ENCODE measurements around the gene SHBG.

The SHBG gene, protein sequence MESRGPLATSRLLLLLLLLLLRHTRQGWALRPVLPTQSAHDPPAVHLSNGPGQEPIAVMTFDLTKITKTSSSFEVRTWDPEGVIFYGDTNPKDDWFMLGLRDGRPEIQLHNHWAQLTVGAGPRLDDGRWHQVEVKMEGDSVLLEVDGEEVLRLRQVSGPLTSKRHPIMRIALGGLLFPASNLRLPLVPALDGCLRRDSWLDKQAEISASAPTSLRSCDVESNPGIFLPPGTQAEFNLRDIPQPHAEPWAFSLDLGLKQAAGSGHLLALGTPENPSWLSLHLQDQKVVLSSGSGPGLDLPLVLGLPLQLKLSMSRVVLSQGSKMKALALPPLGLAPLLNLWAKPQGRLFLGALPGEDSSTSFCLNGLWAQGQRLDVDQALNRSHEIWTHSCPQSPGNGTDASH

DNA sequence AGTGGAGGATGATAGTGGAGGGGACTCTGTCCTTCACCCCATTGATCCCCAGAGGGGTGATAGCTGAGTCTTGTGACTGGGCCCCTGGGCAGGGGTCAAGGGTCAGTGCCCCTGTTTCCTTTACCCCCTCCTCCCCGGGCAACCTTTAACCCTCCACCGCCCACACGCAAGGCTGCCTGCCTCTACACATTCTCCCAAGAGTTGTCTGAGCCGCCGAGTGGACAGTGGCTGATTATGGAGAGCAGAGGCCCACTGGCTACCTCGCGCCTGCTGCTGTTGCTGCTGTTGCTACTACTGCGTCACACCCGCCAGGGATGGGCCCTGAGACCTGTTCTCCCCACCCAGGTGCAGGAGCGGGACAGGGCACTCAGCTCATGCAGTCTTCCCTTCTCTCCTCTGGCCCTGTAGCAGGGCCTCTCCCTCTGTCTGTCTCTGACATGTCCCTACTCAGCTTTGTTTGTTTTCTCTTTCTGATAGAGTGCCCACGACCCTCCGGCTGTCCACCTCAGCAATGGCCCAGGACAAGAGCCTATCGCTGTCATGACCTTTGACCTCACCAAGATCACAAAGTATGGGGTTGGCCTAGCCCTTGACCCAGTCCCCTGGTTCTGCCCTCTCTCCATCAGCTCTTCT lies at the start of gene SHBG:
Gene SHBG (plus strand): TSS at position 197 of the 633 bp plus-strand sequence. CDS start 38 bp downstream, at position 235.
- no peak for DNase-seq (ENCODE audit: low spot score)
- TF ChIP-seq, protein P1, sequence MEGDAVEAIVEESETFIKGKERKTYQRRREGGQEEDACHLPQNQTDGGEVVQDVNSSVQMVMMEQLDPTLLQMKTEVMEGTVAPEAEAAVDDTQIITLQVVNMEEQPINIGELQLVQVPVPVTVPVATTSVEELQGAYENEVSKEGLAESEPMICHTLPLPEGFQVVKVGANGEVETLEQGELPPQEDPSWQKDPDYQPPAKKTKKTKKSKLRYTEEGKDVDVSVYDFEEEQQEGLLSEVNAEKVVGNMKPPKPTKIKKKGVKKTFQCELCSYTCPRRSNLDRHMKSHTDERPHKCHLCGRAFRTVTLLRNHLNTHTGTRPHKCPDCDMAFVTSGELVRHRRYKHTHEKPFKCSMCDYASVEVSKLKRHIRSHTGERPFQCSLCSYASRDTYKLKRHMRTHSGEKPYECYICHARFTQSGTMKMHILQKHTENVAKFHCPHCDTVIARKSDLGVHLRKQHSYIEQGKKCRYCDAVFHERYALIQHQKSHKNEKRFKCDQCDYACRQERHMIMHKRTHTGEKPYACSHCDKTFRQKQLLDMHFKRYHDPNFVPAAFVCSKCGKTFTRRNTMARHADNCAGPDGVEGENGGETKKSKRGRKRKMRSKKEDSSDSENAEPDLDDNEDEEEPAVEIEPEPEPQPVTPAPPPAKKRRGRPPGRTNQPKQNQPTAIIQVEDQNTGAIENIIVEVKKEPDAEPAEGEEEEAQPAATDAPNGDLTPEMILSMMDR (IDR thresholded peaks at IDR 0.05; ENCODE audit: extremely low read depth, missing control alignments): no peak

DNA sequence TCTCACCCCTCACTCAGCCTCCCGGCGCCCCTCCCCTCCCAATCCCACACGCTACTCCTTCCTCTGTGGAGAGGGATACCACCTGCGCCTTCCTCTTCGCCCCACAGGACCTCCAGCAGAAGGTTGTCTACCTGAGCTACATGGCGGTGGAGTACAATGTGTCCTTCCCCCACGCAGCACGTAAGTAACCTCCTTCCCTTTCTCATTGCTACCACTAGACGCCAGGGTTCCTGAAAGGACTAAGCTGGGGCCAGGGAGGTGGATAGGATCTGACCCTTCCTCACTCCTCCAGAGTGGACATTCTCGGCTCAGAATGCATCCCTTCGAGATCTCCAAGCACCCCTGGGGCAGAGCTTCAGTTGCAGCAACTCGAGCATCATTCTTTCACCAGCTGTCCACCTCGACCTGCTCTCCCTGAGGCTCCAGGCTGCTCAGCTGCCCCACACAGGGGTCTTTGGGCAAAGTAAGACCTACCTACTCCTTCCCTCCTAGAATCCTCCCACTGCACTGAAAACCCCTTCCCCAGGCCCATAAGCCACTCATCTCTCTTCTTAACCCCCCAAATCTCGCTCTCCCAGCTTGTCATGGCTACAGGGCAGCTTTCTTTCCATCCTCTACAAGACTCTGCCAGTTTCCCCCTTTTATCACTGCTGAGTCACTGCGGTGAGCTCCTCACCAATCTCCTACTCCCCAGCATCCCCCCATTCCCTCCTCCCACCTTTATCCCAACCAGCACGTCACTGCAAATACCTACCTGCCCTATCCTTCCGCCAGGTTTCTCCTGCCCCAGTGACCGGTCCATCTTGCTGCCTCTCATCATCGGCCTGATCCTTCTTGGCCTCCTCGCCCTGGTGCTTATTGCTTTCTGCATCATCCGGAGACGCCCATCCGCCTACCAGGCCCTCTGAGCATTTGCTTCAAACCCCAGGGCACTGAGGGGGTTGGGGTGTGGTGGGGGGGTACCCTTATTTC lies 49.0 kb upstream of the SHBG start:
- peak; percentile 5 for DNase-seq (ENCODE audit: low spot score)

DNA sequence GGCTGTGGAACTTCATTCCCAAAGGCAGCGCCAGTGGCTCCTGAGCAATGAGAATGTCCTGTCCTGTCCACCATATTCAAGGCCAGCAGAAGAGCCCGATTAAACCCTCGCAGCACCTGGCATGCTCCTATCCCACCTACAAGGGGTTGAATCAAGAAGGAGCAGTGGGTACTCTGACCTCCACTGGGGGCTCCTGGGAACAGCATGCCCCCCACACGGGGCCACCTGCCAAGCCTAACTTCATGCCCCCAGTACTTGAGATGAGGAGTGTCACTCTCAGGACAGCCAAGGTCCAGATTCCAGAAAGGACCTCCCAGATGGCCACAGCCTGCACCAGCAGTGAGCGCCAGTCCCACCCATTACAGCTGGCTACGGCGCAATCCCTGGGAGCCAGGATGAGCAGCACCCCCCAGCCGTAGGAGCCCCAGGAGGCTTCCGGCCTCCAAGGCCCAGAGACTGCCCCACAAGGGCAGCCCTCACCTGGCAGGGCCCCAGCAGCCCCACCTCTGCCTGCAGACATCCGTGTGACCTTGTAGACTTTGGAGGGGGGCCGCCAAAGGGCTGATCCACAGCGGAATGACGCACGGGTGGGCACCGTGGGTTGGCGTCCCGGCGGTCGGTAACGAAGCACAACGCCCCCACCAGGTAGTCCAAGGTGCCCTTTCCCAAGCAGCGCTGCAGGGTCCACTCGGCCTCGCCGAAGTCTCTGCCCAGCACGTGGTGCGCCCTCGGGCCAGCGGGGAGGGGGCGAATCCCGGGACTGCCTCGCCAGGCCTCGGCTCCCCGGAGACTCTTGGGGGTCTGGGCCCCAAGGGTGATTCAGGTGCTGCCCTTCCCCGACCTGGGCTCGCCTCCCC lies 47.3 kb upstream of the SHBG start:
- TF ChIP-seq, protein P1 (IDR thresholded peaks at IDR 0.05; ENCODE audit: extremely low read depth, missing control alignments): no peak
- no peak for DNase-seq (ENCODE audit: low spot score)

More for the DNA sequence above, 49.0 kb upstream of the SHBG start:
- TF ChIP-seq, protein P1 (IDR thresholded peaks at IDR 0.05; ENCODE audit: extremely low read depth, missing control alignments): no peak

DNA sequence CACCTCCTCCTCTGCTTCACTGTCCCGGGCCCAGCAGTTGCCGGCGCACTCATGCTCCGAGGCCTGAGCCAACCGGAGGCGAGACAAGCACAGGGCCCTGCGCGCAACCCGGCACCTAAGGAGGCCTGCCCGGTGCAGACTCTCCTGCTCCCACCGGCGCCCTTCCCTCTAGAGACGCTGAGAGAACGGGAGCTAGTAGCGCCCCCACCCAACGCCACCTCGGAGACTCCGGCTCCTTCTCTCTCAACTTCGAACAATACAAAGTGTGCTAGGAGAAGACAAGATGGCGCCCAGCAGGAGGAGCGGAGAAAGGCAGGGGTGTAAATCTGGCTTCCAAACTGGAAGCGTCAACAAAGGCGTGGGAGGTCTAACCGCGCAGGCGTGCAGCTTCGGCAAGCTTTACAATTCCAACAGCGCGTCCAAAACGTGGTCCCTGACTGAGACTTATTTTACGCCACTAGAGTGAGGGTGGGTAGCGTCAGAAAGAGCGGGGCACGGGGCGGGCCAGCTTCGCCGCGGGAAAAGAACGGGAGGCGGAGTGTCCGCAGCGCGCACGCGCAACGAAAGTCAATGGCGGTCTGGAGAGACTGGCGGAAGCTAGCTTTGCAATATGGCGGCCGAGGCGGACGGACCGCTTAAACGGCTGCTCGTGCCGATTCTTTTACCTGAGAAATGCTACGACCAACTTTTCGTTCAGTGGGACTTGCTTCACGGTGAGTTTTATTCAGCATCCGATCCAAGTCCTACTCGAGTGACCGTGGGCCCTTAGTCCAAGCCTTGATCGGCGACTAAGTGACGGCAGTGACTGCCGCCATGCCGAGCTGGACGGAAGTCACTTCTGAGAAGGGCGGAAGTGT lies 46.5 kb upstream of the SHBG start, which contains the start of gene MPDU1:
Gene MPDU1 (plus strand): TSS at position 600 of the 857 bp plus-strand sequence. CDS start 11 bp downstream, at position 611.
- TF ChIP-seq, protein P1 (IDR thresholded peaks at IDR 0.05; ENCODE audit: extremely low read depth, missing control alignments): no peak
- DNase-seq (ENCODE audit: low spot score): peak; percentile 94

DNA sequence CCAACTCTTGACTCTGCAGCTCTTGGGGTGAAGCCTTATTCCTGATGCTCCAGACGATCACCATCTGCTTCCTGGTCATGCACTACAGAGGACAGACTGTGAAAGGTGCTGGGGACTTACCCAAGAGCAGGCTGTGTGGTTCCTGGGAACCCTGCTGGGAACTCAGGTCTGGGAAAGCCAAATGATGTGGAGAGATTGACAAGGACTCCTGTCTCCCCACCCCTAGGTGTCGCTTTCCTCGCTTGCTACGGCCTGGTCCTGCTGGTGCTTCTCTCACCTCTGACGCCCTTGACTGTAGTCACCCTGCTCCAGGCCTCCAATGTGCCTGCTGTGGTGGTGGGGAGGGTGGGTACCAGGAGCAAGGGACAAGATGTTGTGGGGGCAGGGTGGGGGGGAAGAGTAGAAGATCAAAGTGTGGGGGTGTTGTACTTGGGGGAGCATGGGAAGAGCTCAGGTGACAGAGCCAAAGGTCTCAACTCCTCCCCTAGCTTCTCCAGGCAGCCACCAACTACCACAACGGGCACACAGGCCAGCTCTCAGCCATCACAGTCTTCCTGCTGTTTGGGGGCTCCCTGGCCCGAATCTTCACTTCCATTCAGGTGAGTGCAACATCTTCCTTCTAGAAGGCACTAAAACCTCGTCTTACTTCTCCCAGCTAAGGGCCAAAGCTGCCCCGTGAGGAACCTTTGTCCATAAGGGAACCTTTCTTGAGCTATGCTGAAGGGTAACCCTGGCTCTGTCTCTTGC lies 43.1 kb upstream of the SHBG start:
- TF ChIP-seq, protein P1 (IDR thresholded peaks at IDR 0.05; ENCODE audit: extremely low read depth, missing control alignments): no peak
- no peak for DNase-seq (ENCODE audit: low spot score)
